Right lobe of liver (tissue), 4 donors: ENCODE measurements around the gene IRF2BP2.
A peak's percentile ranks its signal among the peaks of the same experiment; 100 is the strongest.

Experiments
- POLR2A ChIP-seq: fragments of 450-650 bp; IDR thresholded peaks from one replicate; pipeline ENCODE4 v1.6.1; 2017; ENCODE audit warnings: antibody characterized with exemption, mild to moderate bottlenecking
- TF ChIP-seq, protein P1 (sequence below), 4 donors: fragments of 200-600 bp in 3 of 4; fragments of 450-650 bp in 1 of 4; IDR thresholded peaks; one replicate each; pipeline versions ENCODE4 v1.5.1 to v1.8.0; 2016 to 2022; ENCODE audit warnings: antibody characterized with exemption in 4 of 4, mild to moderate bottlenecking in 2 of 4
- donor health status: DM: no; HTN: no; CAD: no.
- donor health status: DM: no; HTN: no; CAD: no.
- donor health status: DM: no; HTN: yes; CAD: no.

DNA sequence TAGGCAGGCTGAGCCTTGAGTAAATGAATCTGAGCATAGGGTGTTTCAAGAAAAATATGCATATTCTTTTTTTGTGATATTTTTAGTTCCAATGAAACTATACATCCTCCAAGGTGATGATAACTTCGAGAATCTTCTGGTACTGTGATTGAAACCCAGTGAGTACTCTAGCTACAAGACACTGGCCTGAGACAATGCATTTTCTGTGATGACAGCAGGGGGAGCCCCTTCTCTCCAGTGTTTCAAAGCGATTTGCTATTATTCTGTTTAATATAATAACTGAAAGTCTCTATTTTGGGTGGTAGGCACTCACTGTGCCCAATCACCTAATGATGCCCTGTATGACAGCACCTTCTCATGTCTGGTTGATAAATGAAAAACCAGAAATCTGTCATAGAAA is 12.1 kb downstream of the IRF2BP2 start:
- TF ChIP-seq, protein P1, sequence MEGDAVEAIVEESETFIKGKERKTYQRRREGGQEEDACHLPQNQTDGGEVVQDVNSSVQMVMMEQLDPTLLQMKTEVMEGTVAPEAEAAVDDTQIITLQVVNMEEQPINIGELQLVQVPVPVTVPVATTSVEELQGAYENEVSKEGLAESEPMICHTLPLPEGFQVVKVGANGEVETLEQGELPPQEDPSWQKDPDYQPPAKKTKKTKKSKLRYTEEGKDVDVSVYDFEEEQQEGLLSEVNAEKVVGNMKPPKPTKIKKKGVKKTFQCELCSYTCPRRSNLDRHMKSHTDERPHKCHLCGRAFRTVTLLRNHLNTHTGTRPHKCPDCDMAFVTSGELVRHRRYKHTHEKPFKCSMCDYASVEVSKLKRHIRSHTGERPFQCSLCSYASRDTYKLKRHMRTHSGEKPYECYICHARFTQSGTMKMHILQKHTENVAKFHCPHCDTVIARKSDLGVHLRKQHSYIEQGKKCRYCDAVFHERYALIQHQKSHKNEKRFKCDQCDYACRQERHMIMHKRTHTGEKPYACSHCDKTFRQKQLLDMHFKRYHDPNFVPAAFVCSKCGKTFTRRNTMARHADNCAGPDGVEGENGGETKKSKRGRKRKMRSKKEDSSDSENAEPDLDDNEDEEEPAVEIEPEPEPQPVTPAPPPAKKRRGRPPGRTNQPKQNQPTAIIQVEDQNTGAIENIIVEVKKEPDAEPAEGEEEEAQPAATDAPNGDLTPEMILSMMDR (IDR thresholded peaks at IDR 0.05) = peak; percentile 65 to 69 (median 67)
- TF ChIP-seq POLR2A = no peak
